Bronchial epithelial cell (primary cell): Measurements from ENCODE around the gene NDUFS1. TPM values are rescaled to one million over a fixed set of nuclear protein-coding genes. Genes with fewer than 3 reads are reported as not detected.
"Not testable (repeated sequence)": the region's sequence is repeated elsewhere in the genome, so short reads cannot be mapped to it uniquely, and the experiment has no call there.

Experiments used
- DNase-seq: peaks from one replicate; pipeline ENCODE4 v3.0.0-alpha.2; 2010; ENCODE audit warnings: low read depth
- FAIRE-seq: peaks from 2 replicates; lab custom pipeline; 2011; peaks lifted over from hg19 to GRCh38; lab: Jason Lieb, UNC
- H3K27me3 ChIP-seq: 2 replicates; pipeline ENCODE4 v1.5.1; 2011; ENCODE audit warnings: low read length; ENCODE audit not compliant: control insufficient read depth, insufficient read depth
- H3K36me3 ChIP-seq: 2 replicates; pipeline ENCODE4 v1.5.1; 2011; ENCODE audit warnings: low read length; ENCODE audit not compliant: control insufficient read depth, insufficient read depth
- H3K4me3 ChIP-seq: 2 replicates; pipeline ENCODE4 v1.5.1; 2011; ENCODE audit warnings: mild to moderate bottlenecking, low read depth, low read length, control low read depth
- total RNA-seq: library from RNA; depleted of rRNA; stranded (reverse); fragments of >200 nt; gene quantifications from 2 replicates; pipeline ENCODE4 v1.2.1, GENCODE V29; 2014
- TF ChIP-seq, protein P1 (sequence below): IDR thresholded peaks from 2 replicates; pipeline ENCODE4 v1.5.1; 2011; ENCODE audit warnings: mild to moderate bottlenecking, moderate library complexity, low read length, control low read depth, inconsistent platforms; ENCODE audit not compliant: insufficient read depth, severe bottlenecking

Gene NDUFS1
- total RNA-seq, 1 donor from 2014 or later: 103 TPM

- H3K36me3 ChIP-seq: peaks cover 6% of the 10 kb centered on the region
- no peak for FAIRE-seq
Observed at GRCh38 chr2:206143451-206143850, 15.8 kb downstream of the NDUFS1 start.

GRCh38 chr2:206127656-206128055 lies 31.6 kb downstream of the NDUFS1 start:
- no peak for FAIRE-seq
- peak; percentile 41 for DNase-seq
- H3K36me3 ChIP-seq: peaks cover 10% of the 10 kb centered on the region
- TF ChIP-seq, protein P1, sequence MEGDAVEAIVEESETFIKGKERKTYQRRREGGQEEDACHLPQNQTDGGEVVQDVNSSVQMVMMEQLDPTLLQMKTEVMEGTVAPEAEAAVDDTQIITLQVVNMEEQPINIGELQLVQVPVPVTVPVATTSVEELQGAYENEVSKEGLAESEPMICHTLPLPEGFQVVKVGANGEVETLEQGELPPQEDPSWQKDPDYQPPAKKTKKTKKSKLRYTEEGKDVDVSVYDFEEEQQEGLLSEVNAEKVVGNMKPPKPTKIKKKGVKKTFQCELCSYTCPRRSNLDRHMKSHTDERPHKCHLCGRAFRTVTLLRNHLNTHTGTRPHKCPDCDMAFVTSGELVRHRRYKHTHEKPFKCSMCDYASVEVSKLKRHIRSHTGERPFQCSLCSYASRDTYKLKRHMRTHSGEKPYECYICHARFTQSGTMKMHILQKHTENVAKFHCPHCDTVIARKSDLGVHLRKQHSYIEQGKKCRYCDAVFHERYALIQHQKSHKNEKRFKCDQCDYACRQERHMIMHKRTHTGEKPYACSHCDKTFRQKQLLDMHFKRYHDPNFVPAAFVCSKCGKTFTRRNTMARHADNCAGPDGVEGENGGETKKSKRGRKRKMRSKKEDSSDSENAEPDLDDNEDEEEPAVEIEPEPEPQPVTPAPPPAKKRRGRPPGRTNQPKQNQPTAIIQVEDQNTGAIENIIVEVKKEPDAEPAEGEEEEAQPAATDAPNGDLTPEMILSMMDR: no peak
- H3K4me3 ChIP-seq: no peak overlapping the region
- H3K27me3 ChIP-seq: no peaks in the 10 kb centered on the region

More at GRCh38 chr2:206143451-206143850, 15.8 kb downstream of the NDUFS1 start:
- TF ChIP-seq, protein P1: no peak
- no peak overlapping the region for H3K4me3 ChIP-seq
- H3K27me3 ChIP-seq: no peaks in the 10 kb centered on the region
- no peak for DNase-seq

GRCh38 chr2:206125901-206126300 lies 33.3 kb downstream of the NDUFS1 start:
- no peak for FAIRE-seq
- H3K36me3 ChIP-seq: peaks cover 8% of the 10 kb centered on the region
- peak; percentile 38 for DNase-seq
- no peaks in the 10 kb centered on the region for H3K27me3 ChIP-seq
- TF ChIP-seq, protein P1: no peak
- H3K4me3 ChIP-seq: no peak overlapping the region

- not testable (repeated sequence) for H3K4me3 ChIP-seq, FAIRE-seq, H3K27me3 ChIP-seq, H3K36me3 ChIP-seq, DNase-seq
Observed at GRCh38 chr2:206122569-206122968, 36.7 kb downstream of the NDUFS1 start.

DNA sequence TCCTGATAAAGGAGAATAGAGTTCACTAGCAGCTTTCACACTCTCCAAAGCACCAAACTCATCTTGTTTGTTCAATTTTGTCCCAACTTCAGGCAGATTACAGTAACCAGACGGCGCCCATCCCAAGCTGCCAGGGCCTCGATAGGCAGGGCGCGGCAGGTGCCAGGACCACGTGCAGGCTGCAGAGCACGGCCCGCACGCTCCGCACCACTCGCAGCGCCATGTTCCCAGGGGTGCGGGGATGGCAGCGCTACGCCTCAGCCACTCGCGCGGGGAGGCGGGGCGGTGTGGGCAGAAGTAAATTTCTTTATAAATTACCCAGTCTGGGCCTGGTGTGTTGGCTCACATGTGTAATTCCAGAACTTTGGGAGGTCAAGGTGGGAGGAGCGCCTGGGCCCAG lies 43.0 kb downstream of the NDUFS1 start:
- Histone ChIP-seq H3K4me3 (no peak overlapping the region), H3K36me3 (peaks cover 1% of the 10 kb centered on the region), H3K27me3 (no peaks in the 10 kb centered on the region)
- TF ChIP-seq, protein P1: no peak
- no peak for DNase-seq
- FAIRE-seq: no peak

- TF ChIP-seq, protein P1: no peak
- H3K36me3 ChIP-seq: no peaks in the 10 kb centered on the region
- no peak for FAIRE-seq
- no peak overlapping the region for H3K4me3 ChIP-seq
- peak; percentile 64 for DNase-seq
- no peaks in the 10 kb centered on the region for H3K27me3 ChIP-seq
Observed at GRCh38 chr2:206115026-206115578, 44.1 kb downstream of the NDUFS1 start.
